ENCODE measurements around the gene PAWR.
A peak's percentile ranks its signal among the peaks of the same experiment; 100 is the strongest.
"Not testable (repeated sequence)": the region's sequence is repeated elsewhere in the genome, so short reads cannot be mapped to it uniquely, and the experiment has no call there.

PAWR gene

DNA sequence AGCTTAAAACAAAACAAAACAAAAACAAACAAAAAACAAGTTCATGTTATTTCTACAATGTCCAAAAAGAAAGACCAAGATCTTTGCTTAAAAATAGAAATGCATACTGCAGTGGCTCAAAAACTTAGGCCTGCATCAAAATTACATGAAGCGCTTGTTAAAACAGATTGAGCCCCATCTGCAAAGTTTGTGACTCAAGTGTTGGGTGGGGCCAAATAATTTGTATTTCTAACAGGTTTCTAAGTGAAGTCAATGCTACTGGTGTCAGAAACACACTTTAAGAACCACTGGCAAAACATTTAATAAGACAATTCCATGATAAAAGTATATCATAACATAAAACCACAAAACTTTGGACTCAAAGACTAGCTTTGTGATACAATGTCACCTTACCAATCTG, 105.6 kb downstream of the PAWR start:
- no peak for DNase-seq

DNA sequence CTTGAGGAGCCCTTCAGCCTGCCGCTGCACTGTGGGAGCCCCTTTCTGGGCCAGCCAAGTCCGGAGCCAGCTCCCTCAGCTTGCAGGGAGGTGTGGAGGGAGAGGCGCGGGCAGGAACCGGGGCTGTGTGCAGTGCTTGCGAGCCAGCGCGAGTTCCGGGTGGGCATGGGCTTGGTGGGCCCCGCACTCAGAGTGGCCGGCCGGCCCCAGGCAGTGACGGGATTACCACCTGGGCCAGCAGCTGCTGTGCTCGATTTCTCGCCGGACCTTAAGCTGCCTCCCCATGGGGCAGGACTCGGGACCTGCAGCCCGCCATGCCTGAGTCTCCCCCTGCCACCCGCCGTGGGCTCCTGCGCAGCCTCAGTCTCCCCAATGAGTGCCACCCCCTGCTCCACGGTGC, 116.9 kb downstream of the PAWR start:
- no peak for DNase-seq

DNA sequence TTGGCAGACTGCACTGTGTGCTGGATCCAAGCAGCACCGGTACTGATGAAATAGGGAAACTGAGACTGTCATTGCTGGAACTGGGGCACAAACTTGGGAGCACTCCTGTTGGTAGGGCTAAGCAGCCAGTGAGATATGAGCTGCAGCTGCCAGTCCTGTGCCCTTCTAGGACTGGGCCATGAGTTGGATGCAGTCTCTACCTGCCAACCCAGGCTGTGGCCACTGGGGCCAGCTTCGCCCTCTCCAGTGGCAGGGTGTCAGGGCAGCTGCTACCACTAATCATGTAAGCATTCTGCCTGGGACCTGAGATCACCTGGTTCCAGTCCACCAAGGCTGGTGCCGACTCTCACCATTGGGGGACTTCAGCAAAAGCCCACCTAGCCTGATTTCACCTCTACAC, 121.1 kb downstream of the PAWR start:
- DNase-seq: no peak

DNA sequence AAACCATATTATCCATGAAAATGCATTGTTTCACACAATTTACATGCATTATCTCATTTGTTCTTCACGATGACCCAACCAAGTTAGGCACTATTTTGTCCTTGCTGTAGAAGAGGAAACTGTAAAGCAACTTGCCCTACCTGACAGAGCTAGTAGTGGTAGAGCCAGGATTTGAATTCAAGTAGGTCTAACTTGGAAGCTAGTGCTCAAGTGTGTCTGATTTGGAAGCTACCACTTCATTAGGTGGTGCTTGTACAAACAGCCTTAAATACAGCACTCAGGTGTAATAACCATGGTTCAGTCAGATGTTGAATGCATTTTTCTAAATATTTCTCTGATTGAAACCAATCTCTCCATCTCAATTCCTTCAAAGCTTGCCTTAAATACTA, 123.6 kb downstream of the PAWR start:
- DNase-seq: no peak

DNA sequence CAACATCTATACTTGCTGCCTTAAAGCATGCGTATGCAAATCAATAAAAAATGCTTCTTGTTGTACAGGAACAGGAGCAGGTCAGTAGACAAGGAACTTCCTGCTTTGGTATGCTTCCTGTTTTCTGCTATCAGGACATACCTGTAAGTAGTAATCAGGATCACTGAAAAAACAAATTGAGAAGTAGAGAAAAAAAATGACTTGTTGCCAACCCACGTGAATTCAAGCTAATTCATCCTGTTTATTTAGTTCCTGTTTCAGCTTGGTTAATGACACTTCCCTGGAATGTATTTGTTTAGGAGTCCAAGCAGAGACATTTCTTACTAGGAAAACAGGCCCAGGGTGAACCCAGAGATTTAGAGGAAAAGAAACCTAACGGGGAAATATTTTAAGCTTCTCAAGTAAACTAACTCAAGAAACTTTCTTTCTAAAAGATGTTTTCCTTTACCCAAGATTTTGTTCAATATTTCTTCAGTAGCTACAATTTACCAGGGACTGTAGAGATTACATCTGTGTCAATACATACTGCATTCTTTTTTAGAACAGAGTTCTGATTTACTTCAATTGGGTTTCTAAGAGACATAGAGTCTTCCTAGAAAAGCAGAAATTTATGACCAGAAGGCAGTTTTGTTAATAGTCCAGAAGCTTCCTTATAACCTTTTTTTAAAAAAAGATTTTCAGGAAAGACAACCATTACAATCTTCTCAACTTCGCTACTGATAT, 124.2 kb downstream of the PAWR start:
- no peak for DNase-seq

DNA sequence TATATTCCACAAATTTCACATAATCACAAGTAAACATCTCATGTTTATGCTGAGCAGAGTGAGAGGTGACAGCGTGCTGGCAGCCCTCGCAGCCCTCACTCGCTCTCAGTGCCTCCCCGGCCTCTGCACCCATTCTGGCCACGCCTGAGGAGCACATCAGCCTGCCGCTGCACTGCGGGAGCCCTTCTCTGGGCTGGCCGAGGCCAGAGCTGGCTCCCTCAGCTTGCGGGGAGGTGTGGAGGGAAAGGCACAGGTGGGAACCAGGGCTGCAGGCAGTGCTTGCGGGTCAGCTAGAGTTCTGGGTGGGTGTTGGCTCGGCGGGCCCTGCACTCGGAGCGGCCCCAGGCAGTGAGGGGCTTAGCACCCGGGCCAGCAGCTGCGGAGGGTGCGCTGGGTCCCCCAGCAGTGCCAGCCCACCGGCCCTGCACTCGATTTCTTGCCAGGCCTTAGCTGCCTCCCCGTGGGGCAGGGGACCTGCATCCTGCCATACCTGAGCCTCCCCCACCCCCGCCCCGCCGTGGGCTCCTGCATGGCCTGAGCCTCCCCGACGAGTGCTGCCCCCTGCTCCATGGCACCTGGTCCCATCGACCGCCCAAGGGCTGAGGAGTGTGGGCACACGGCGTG, 125.9 kb downstream of the PAWR start:
- DNase-seq: not testable (repeated sequence)

DNA sequence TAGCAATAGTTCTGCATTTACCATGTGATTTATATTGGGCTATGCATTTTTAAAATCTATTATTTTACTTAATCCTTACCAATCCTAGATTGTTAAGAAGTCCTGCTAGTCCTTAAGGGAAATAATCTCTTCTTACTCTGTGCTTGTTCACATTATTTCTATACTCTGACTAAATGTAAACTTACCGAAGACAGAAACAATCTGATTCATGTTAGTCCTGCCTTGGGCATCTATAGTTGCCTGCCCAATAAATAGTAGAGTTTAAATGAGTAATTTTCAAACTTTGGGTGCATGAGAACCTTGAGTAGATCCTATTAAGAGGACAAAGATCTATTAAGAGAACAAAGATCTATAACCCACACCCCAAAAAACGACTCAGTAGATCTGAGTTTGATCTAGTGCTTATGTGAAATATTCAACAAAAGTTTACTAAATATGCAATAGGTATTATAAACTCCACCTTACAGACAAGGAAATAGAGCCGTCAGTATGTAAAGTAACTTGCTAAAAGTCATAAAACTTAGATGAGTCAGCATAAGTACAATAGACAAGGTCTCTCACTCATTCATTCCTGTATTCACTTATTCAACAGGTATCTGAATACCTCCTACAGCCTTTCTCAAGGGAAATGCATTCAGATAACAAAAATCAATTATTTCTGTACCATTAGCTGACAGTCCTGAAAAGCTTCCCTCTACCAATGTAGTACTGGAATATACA, 127.6 kb downstream of the PAWR start:
- no peak for DNase-seq

DNA sequence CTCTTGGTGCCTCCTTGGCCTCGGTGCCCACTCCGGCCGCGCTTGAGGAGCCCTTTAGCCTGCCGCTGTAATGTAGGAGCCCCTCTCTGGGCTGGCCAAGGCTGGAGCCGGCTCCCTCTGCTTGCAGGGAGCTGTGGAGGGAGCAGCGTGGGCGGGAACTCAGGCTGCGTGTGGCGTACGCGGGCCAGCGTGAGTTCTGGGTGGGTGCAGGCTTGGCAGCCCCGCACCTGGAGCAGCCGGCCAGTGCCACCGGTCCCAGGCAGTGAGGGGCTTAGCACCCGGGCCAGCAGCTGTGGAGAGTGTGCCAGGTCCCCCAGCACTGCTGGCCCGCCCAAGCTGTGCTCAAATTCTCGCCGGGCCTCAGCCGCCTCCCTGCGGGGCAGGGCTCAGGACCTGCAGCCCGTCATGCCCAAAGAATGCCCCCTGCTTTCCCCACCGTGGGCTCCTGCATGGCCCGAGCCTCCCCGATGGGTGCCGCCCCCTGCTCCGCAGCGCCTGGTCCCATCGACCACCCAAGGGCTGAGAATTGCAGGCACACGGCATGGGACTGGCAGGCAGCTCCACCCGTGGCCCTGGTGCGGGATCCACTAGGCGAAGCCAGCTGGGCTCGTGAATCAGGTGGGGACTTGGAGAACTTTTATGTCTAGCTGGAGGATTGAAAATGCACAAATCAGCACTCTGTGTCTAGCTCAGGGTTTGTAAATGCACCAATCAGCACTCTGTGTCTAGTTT, 129.2 kb downstream of the PAWR start:
- DNase-seq: no peak

DNA sequence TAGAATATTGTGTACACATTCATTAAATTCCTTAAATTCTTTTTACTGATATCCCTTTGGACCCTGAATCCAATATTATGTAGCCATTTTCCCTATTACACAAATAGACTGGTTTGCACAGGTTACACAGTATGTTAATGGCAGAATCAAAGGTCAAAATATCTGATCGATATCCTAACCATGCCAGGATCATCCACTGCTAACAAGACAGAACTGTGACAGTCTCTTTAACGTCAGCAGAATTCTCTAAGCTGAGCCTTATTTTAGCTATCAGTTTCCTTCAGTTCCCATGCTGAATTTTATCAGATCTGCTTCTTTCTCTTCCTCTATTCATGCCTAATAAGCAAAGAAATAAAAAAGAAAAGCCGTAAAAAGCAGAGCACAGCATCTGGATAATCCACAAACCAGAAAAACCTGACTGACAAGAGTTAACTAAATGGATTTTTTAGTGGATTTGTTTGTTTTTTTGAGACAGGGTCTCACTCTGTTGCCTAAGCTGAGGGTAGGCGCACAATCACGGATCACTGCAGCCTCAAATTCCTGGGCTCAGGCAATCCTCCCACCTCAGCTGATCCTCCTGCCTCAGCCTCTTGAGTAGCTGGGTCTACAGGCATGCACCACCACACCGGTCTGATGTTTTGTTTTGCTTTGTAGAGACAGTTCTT, 130.4 kb downstream of the PAWR start:
- no peak for DNase-seq

DNA sequence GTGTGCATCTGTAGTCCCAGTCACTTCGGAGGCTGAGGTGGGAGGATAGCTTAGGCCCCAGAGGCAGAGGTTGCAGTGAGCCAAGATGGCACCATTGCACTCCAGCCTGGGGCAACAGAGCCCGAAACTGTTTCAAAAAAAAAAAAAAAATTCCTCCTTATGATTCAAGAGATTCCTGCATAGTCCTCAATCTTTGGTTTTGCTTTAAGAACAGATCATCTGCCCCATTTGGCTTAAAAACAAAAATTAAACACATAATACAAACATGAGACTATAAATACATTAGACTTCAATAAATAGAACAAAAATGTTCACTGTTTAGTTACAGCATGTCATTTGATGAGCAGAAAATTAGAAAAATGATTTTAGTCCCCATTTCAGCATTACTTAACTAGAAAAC, 131.2 kb downstream of the PAWR start:
- no peak for DNase-seq

DNA sequence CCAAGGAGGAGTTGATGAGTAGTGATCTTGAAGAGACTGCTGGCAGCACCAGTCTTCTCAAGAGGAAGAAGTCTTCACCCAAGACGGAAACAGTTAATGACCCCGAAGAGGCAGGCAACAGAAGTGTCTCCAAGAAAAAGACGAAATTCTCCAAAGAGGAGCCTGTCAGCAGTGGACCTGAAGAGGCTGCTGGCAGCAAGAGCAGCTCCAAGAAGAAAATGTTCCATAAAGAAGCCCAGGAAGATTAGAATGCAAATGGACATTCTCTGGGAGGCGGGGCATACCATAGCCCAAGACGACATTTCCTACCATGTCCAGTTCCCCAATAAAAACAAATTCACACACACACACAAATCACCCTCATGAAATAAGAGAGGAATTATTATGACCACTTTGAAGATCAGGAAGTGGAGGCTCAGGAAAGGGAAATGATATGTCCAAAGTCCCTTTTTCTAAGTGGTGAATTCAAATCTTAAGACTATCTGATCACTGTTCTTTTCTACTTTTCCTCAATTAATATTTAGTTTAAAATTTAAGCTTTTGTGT, 131.8 kb downstream of the PAWR start:
- no peak for DNase-seq

DNA sequence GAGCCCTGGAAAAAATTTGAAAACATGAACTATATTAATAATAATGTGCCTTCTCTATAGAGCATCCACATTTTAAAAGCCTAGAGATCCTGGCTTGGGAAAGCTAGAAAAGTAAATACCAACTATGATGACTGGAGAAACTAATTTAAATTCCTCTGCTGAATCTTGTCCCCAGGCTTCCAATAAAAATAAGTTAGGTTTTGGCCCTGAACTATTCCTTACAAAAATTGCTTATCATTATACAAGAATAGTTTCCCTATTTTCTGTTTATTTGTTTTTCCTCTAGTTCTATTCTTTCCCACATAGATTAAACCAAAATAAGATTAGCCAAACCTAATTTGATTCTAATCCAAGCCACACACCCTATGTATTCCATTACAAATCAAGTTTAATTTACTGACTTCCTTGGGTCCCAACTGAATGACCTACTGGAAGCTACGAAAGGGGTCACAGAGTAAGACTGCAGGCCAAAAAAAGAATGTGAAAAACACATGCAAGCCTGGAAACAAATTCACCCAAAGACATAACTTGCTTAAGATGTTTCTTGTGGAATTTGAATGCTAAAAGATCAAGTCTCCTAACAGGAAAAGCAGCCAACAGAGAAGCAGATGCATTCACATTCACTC, 133.0 kb downstream of the PAWR start:
- peak; percentile 13 for DNase-seq

DNA sequence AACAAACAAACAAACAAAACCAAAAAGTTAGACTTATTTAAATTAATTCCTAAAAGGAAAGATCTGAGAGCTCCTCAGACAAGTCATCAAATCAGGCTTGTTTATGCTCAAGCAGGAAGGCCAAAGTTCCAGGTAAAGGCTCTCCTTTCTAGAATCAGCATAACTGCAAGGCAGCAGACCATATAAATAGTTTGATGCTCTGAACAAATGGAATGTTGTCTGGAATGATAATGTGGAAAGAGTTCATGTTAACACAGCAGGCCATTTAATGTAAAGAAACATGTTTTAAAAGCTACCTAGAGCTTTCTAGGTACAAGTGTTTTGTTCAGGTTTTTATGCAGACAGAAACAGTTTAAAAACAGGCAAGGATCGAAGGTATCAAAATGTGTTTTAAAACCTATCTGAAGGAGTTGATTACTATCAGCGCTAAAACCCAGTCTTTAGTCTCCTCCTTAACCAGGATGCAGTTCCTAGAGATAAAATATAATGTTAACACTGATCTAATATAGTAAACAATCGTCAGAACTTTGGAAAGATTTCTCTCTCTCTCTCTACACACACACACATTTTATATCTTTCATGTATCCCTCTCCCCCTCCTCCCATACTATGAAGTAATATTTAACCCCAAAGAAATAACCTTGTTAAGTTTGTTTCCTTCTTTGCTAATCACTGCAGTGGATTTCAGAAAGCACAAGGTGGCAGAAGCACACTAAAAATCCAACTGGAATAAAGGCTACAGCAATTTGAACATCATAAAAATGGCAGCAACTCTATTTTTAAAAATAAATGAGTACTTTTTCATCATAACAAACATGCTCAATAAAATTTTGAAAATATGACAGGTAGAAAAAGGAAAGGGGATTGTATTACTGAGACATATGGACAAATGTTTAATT, 135.5 kb downstream of the PAWR start:
- peak; percentile 20 for DNase-seq

DNA sequence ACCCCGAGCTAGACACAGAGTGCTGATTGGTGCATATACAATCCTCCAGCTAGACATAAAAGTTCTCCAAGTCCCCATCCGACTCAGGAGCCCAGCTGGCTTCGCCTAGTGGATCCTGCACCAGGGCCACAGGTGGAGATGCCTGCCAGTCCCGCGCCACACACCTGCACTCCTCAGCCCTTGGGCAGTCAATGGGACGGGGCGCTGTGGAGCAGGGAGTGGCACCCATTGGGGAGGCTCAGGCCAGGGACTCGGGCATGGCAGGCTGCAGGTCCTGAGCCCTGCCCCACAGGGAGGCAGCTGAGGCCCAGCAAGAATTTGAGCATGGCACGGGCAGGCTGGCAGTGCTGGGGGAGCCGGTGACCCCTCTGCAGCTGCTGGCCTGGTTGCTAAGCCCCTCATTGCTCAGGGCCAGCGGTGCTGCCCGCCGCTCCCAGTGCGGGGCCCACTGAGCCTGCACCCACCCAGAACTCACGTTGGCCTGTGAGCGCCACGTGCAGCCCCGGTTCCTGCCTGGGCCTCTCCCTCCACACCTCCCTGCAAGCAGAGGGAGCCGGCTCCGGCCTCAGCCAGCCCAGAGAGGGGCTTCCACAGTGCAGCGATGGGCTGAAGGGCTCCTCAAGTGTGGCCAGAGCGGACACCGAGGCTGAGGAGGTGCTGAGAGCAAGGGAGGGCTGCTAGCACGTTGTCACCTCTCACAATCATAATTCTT, 136.7 kb downstream of the PAWR start:
- no peak for DNase-seq

DNA sequence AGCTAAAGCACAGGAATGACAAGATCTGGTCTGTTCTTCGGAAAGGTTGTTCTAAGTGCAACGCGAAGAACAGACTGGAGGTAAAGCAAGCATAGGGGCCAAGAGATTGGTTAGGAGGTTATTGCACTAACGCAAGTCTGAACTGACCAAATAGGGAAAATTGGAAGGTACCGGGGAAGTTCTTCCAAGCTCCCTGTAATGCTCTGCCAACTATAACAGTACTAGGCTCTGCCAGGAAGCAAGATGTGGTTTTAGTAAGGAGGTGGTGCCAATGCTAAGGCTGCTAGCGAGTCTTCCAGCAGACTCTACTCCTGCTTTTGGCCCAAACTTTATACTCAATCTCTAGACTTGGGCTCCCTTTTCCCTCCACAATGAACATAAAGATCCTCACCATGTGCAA, 138.6 kb downstream of the PAWR start:
- no peak for DNase-seq

DNA sequence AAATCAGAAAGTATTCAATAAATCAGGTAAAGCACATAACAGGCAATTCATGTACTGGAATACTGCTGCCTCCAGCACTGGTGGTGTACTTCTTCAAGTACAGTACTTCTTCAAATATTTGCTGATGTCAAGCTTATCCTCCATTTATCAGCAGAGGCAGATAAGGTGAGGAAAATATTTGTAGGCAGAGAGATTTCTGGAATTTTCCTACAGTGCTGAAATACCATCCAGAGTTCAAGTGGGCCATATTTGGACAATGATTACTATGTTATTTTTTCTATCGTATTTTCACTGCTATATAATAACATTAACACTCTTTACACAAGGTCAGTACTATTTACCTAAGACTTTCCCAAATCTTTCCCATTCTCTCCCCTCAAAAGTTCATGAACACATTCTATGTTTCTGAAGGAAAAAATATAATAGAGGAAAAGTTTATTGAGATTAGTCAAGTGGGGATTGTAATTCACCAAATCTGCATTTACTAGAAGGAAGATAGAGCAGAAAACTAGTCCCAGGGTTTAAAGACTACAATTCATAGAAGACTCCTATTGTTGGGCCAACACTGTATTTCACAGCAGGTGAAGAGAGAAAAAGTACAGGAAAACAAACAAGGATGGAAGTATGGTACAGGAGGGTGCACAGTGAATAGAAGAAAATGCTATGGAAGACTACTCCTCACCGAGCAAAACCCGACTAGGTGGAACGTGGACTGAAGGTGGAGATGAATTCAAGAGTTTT, 141.1 kb downstream of the PAWR start:
- DNase-seq: no peak

DNA sequence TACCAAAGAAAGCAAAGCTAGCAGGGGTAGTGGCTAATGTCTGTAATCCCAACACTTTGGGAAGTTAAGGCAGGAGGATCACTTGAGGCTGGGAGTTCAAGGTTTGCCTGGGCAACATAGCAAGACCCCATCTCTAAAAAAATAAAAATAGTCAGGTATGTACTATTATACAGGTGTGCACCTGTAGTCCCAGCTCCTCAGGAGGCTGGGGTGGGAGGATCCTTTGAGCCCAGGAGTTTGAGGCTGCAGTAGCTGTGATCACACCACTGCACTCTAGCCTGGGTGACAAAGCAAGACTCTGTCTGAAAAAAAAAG, 142.2 kb downstream of the PAWR start:
- no peak for DNase-seq

DNA sequence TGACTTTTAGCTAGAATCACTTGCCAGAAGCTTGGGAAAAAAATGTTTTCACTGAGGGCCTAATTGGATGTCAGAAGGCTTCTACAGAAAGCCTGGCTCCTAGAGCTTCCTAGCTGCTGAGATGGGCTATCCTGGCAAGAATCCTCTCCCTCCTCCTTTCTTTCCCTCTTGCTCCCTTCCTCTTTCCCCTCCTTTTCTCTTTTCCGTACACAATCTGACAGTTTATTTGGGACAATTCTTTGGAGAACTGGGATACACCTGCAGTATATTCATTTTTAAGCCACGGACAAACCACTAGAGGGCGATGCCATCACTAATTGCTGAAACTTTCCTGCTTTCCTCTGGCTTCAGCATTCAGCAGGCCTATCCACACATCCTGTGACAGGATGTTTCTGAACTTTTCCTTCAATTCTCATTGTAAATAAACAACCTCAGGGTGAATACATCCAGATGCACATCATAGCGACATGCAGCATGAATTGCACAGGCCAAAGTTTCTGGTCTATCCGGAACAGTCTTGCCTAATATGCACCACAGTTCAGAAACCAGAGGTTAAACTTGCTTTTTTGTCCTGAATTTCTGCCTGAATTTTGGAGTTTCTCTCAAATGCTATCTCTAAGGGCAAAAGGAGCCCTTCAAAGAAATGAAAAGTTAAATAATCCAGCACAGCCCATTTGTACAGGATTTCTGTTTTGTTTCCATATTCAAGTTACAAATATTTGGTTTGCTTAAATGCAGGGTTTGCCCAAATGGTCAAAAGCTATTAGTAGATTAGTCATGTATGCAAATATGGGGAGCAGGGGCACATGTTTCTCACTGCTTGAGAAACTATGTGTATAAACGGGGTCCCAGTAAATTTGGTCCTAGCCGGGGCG, 142.8 kb downstream of the PAWR start:
- DNase-seq: peak; percentile 66

Measured in NCI-H82 (cell line).